ENCODE measurements around the gene MUC4.
"Not testable (repeated sequence)": the region's sequence is repeated elsewhere in the genome, so short reads cannot be mapped to it uniquely, and the experiment has no call there.

The MUC4 gene

DNA sequence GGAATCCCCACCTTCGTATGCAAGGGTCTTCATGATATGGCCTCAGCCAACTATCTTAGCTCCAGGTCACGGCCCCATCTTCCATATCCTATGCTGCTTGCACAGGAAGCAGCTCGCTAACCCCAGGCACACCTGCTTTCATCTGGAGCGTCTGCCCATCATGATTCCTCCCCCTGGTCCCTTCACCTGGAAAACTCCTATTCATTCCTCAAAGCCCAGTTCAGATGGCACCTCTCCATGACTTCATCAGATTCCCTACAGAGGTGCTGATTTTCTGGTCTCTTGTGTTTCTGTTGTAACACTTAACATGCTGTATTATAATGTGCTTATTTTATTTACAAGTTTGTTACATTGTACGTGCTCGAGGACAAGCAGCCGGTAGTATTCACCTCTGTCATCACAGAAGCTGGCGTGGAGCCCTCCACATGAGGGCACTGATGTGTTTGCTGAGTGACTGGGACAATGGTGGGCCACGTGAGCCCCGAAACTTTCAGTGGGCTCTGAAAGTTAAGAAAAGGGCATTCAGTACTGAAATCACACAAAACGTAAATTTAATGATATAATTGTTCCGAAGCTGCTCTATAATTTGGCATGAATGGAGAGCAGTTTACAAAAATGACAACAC is 74.8 kb downstream of the MUC4 start:
- no peak for DNase-seq

DNA sequence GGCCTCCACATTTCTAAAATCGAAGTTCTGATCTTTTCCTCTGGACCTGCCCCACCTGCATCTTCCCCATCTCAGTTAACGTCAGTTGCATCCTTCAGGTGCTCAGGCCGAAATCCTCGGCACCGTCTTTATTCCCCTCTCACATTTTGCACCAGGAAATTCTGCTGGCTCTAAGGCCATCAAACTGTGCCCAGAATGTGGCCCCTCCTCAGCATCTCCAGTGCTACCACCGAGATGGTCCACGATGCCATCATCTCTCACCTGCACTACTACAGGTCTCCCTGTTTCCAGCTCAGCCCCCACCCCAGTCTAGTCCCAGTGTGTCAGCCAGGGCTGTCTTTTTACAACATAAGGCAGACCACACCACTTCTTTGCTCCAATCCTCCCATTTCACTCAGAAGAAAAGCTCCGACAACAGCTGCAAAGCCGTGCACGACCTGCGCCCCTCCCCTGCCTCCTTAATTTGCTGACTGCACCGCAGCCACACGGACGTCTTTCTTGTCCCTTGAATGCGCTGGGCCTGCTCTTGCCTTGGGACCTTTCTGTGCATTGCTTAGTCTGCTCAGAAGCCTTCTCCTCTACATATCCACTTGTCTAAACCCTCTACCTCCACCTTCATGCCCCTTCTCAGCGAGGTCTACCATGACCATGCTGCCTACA is 76.6 kb downstream of the MUC4 start:
- no peak for DNase-seq

DNA sequence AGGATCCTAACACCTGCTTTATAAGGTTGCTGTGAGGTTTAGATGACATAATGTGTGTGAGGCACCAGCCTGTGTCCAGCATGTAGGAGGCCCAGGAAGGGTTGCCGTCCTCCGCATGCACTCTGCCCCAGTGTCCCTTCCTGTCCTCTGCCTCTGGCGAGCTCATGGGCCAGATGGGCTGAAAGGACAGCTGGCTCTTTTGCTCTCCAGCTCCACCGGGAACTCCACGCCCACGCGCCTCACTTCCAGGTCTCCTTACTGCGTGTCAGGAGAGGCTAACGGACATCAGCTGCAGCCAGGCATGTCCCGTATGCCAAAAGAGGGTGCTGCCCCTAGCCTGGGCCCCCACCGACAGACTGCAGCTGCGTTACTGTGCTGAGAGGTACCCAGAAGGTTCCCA is 78.8 kb downstream of the MUC4 start:
- DNase-seq = no peak

DNA sequence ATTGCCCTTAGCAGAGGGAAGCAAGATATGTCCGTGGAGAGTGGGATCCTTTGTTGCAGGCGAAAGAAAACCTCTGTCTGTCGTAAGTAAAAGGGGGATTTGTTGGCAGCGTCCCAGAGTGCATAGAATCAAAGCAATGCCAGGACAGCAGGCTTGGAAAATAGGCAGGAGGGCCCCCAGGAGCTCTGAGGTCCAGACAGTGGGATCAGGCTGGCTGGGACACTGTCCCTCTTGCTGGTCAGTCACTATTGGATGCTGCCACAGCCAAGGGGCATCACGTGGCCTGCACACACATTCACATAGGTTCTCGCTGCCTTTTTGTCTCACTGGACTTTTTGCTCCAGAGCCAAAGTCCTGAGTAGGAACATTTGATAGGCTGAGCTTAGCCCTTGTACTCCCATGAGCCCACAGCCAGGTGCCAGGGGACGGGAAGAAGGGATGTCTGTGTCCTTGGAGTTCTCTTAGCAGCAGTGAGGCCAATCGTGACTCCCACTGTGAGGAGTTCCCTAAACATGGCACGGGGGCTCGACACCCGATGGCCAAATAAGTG is 80.3 kb downstream of the MUC4 start:
- no peak for DNase-seq

DNA sequence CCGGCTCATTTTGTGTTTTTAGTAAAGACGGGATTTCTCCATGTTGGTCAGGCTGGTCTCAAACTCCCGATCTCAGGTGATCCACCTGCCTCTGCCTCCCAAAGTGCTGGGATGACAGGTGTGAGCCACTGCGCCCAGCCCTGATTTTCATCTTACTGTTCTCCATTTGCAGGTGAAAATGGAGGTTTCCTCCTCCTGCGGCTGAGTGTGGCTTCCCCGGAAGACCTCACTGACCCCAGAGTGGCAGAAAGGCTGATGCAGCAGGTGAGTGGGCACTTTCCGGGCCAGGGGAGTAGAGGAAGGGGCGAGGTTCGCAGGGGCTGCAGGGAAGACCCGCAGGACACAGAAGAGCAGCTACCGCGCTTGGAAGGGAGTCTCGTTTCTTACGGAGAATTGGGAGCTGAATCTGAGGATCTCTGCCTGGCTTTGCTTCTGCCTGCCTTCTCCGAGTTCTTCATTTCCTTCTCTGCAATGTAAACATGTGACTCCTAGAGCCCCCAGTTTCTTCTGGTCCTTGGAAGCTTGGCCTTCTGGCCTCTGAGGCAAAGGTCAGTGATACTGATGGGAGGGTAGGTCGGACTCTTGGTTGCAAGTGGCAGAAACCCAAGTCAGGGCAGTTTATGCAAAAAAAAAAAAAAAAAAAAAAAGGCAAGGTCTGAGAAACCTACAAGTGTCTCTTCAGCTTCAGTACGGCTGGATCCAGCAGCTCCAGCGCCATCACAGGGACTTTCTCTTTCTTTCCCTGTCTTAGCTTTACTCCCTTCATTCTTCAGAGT is 82.1 kb downstream of the MUC4 start:
- DNase-seq = no peak

DNA sequence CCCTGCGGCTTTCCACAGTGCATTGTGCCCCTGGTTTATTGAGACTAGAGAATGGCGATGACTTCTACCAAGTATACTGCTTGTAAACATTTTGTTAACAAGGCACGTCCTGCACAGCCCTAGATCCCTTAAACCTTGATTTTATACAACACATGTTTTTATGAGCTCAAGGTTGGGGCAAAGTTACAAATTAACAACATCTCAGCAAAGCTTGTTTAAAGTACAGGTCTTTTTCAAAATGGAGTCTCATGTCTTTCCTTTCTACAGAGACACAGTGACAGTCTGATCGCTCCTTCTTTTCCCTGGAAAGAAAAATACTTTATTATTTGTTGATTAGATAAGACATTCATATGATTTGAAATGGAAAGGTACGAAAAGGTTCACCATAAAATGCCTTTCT is 82.9 kb downstream of the MUC4 start:
- DNase-seq = not testable (repeated sequence)

DNA sequence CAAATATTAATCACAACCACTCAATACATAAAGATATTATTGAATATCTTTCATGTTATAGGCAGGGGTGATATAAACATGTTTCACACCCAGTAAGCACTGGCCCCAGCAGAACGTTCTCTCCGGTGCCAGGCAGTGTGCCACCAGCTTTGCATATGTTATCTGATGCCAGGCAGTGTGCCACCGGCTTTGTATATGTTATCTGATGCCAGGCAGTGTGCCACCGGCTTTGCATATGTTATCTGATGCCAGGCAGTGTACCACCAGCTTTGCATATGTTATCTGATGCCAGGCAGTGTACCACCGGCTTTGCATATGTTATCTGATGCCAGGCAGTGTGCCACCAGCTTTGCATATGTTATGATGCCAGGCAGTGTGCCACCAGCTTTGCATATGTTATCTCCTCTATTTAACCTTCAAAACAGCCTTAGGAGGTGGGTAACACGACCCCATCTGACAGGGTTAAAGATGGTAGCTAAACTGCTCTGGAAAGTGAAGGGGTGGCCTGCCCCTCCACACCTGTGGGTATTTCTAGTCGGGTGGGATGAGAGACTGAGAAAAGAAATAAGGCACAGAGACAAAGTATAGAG is 84.0 kb downstream of the MUC4 start:
- DNase-seq = no peak

DNA sequence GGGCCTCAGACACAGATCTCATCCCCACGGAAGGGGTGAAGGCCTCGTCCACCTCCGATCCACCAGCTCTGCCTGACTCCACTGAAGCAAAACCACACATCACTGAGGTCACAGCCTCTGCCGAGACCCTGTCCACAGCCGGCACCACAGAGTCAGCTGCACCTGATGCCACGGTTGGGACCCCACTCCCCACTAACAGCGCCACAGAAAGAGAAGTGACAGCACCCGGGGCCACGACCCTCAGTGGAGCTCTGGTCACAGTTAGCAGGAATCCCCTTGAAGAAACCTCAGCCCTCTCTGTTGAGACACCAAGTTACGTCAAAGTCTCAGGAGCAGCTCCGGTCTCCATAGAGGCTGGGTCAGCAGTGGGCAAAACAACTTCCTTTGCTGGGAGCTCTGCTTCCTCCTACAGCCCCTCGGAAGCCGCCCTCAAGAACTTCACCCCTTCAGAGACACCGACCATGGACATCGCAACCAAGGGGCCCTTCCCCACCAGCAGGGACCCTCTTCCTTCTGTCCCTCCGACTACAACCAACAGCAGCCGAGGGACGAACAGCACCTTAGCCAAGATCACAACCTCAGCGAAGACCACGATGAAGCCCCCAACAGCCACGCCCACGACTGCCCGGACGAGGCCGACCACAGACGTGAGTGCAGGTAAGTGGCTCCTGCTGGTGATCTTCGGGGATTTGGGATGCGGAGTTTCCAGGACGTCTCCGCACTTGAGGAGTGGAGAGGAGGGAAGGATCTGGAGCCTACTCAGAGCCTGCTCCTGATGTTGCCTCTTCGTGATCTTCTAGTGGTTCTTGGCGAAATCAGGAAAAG is 85.6 kb downstream of the MUC4 start:
- not testable (repeated sequence) for DNase-seq

DNA sequence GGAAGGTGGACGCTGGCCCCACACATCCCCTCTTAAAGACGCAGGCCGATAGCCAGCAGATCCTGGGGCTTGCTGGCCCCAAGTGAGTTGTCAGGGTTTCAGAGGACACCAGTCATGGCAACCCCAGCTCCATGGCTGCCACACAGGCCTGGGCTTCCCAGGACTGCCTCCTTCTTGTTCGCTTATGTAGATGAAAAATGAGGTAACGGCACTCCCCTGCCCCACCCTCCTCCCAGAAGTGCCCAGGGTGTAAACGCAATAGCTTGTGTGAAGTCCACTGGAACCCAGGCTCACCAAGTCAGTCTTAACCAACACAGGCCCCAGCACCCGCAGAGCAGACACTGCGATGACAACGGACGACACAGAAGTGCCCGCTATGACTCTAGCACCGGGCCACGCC is 87.4 kb downstream of the MUC4 start:
- not testable (repeated sequence) for DNase-seq

DNA sequence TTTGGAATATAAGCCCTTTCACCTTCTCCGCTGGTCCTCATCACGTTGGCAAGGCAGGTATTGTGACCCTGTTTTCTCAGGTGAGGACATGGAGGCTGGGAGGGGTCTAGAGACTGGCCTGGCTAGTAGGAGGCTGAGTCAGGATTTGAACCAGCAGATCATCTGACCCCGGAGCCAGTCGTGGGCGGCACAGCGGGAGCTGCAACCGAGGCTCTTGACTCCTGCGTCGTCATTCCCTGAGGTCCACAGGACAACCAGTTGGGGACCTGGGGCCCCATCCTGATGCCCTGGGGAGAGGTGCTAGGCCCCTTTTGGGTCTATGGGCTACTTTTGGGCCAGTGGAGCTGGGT is 88.8 kb downstream of the MUC4 start:
- DNase-seq = not testable (repeated sequence)

DNA sequence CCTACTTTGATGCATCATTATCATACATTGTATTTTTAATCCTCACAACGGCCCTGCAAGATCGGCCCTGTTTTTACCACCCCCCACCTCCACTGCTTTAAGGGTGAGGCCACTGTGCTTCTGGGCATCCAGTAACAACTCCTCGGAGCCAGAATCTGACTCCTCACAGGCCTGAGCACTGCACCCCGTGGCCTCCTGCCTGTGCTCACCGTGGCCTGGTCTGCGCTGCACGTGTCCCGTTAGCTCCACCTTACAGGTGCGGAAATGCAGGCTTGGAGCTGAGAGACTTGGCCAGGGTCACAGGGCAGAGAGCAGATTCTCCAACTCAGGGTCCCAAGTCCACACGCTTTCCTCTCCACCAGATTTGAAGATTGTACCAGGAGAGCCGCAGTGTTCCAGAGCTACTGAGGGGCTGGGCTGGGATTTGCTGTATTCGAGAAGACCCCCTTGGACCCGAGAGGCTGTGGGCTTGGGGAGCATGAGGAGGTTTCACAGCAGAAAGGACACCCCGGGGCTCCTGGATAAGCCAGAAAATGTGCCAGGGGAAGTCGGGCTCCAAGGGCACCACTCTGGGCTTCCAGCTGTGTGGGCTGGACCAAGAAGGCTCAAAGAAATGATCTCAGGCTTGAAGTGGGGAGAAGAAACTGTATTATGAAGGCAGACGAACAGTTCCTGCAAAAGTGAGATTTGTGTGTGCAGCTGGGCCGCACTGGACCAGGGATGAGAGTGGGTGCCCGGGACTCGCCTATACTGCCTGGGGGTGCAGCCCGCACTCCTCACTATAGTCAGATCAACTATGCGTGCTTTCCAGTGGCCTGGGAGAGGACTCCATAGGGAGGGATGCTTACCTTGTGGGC is 89.4 kb downstream of the MUC4 start:
- DNase-seq = not testable (repeated sequence)

DNA sequence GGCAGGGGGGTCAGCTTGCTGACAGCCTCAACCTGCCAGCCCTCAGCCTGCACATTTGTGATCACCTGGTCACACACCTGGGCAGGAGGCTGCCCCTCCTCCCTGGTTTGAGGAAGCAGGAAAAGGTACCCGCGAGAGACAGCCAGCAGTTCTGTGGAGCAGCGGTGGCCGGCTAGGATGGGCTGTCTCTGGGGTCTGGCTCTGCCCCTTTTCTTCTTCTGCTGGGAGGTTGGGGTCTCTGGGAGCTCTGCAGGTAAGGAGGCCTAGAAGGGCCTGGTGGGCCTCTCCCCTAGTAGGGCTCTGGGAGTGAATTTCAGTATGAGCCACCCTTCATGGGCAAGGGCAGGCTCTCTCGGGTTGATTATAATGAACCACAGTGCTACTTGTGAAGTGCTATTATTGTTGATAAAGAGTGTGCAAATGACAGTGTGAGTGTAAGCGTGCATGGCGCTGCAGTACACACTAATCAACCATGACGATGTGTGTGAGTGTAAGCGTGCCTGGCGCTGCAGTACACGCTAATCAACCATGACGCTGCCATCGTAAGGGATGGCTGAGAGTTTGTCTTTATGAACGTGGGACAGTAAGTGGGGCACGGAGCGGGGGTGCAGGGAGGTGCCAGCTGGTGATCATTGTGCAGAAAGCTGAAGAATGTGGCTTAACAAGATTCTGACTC is 90.8 kb downstream of the MUC4 start, which contains the start of gene MUC20:
TSS of gene MUC20 (plus strand) at position 148 of the 676 bp plus-strand sequence. CDS start at position 178, 30 bp downstream.
- DNase-seq = not testable (repeated sequence)

DNA sequence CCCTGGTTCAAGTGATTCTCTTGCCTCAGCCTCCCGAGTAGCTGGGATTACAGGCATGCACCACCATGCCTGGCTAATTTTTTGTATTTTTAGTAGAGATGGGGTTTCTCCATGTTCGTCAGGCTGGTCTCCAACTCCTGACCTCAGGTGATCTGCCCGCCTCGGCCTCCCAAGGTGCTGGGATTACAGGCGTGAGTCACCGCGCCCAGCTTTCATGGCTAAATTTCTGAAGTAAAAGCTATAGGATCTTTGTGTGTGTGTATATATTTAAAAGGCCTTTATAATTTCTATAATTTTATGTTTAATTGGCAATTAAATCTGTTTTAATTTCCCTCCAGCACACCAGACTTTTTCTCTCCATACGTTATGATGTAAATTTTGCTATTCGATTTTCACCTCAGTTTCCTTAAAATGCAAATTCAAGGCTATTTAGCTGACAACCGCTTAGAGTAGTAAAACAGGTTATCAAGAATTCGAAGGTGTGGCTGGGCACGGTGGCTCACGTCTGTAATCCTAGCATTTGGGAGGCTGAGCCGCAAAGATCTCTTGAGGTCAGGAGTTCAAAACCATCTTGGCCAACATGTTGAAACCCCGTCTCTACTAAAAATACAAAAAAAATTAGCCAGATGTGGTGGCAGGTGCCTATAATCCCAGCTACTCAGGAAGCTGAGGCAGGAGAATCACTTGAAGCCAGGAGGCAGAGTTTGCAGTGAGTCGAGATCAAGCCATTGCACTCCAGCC is 92.0 kb downstream of the MUC4 start:
- DNase-seq = not testable (repeated sequence)

DNA sequence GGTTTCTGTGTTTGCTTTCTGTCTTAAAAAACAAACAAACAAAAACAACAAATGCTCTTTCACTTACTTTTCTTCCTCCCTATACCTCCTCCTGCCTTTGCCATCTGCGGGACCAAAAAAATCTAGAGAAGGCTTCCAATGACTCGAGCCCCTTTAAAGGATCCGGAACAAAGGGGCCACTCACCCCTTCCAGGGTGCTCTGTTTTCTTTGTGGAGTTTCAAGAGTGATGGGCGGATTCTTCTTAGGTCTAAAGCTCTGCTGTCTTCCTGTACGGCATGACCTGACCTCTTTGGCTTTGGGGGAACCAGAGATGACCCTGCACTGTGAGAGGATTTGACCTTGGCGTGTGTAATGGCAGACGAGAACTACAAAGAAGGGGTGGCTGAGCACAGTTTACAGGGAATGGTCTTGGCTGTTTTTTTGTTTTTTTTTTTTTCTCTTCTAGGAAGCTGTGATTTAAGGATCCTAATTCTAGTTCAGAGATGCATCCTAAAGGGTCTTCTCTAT is 93.2 kb downstream of the MUC4 start:
- no peak for DNase-seq

DNA sequence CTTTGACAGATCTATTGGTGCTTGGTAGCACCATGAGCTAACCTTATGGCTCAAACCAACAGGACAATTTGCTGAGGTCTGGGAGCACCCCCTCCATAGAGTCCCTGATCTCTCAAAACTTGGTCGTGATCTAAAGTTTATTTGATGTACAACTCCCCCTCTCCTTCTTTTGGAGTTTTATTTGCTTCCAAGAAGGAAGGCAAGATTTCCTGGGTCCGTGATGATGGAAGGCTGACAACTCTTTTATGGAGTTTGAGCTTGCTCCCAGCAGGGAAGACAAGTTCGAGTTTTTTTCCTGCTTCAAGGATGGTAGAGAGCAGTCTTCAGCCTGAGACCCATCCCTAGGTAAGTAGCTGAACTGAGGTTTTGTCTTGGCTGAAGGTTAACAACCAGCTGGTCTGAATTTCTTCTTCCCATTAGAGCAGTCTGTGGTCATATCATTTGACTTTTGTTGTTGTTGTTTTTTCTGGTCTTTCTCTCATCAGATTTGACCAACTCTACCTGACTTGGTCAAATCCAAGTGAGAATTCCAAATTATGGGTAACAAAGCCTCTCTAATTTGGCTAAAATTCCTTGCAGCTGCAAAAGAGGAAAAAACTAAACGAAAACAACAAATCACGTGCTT is 93.8 kb downstream of the MUC4 start:
- DNase-seq = no peak

DNA sequence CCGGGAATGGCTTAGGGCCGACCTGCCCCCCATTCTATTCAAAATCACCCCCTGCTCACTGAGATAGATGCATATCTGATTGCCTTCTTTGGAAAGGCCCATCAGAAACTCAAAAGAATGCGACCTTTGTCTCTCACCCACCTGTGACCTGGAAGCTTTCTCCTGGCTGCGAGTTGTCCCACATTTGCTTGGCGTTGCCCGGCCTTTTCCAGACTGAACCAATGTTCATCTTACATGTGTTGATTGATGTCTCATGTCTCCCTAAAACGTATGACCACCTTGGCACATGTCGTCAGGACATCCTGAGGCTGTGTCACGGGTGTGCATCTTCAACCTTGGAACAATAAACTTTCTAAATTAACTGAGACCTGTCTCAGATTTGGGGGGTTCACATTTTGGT is 94.3 kb downstream of the MUC4 start:
- DNase-seq = no peak

DNA sequence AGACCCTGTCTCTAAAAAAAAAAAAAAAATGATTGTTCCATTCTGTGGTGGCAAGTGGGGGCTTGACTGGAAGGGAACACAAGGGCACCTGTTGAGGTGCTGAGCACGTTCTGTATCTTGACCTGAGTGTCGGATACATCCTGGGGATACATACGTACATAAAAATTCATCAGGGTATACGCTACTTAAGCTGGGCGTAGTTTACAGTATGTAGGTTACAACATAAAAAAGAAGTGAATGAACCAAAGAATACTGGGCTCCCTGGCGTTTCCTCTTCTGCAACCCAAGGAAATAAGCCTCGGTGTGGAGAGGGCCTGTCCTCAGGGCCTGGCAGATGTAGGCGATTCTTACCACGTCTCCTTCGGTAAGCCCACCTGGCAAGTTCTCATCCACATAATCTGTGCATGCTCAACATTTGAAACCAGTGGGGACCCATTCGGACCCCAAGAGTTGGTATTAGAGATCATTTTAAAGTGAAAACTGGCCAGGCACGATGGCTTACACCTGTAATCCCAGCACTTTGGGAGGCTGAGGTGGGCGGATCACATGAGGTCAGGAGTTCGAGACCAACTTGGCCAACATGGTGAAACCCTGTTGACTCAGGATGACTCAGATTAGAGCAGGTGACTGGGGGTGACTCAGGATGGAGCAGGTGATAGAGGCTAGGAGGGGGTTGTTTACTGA is 96.0 kb downstream of the MUC4 start:
- peak; percentile 84 to 97 for DNase-seq

DNA sequence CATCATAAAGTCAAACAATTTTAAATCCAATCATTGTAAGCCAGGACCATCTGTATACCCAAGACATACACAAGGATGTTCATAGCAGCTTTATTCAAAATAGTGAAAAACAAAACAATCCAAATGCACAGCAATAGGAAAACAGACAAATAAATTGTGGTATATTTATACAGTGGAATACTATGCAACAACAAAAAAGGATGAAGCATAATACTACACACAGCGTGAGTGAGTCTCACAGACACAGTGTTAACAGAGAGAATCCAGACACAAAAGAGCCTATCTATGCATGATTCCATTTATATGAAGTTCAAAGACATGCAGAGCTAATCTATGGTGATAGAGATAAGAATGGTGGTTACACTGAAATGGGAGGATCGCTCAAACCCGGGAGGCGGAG is 96.6 kb downstream of the MUC4 start:
- DNase-seq = no peak
